K562 (cell line): ENCODE results near the gene HEPACAM2. TPM values are rescaled to one million over a fixed set of nuclear protein-coding genes. Genes with fewer than 3 reads are reported as not detected.

Source experiments
- ATAC-seq: fragments of 200-7000 bp; cut with Tn5 transposase; 3 replicates; pipeline ENCODE4 v1.9.1; 2020; ENCODE audit warnings: moderate library complexity
- BruUV-seq: library from RNA; stranded (reverse); fragments of 400-500 nt; replicated peaks from 2 replicates; lab custom pipeline; 2021; lab: Mats Ljungman, UMichigan
- CTCF ChIA-PET: fragments of 300-600 bp; formaldehyde crosslinking; extraction: SDS; loops from one replicate; lab custom pipeline; 2021; ENCODE audit warnings: low intra/inter-chr PET ratio; lab: Yijun Ruan, JAX
- POLR2A ChIA-PET: fragments of 300-600, 350-650 bp; sonication (Branson Sonifier 250); formaldehyde crosslinking; extraction: SDS; loops from one replicate; lab custom pipeline; 2021; ENCODE audit warnings: antibody characterized with exemption, inconsistent platforms; lab: Yijun Ruan, JAX
- DNase-seq, 4 experiments: peaks; one replicate each; pipeline versions ENCODE4 v3.0.0 to v3.0.0-alpha.2; 2011 to 2018; ENCODE audit warnings: low spot score in 3 of 4, mixed read lengths in 3 of 4; ENCODE audit errors: extremely low read depth in 1 of 4
- FAIRE-seq: peaks from 2 replicates; lab custom pipeline; 2011; peaks lifted over from hg19 to GRCh38; lab: Jason Lieb, UNC
- H2AFZ ChIP-seq: 2 replicates; pipeline ENCODE4 v1.6.0; 2011; ENCODE audit warnings: low read depth, low read length, control low read depth, inconsistent platforms
- H3K27ac ChIP-seq: fragments of 200-600 bp; 3 replicates; pipeline ENCODE4 v1.8.0; 2011; ENCODE audit warnings: low read depth, mild to moderate bottlenecking, control low read depth, inconsistent platforms, low read length, moderate library complexity, mixed read lengths; ENCODE audit errors: extremely low read depth
- H3K27me3 ChIP-seq, 2 experiments: fragments of 300-600 bp in 1 of 2; 2 replicates in 1 of 2; 3 replicates in 1 of 2; pipeline versions ENCODE4 v1.6.0 to v1.8.0; 2011; ENCODE audit warnings: inconsistent platforms in 2 of 2, low read length in 2 of 2, mild to moderate bottlenecking in 1 of 2, mixed read lengths in 1 of 2, moderate library complexity in 1 of 2; ENCODE audit not compliant: control insufficient read depth in 2 of 2, insufficient read depth in 2 of 2
- H3K36me3 ChIP-seq: fragments of 300-600 bp; 3 replicates; pipeline ENCODE4 v1.8.0; 2011; ENCODE audit warnings: mild to moderate bottlenecking, low read length, inconsistent platforms; ENCODE audit not compliant: control insufficient read depth, insufficient read depth
- H3K4me1 ChIP-seq, 2 experiments: fragments of 200-600 bp in 1 of 2; replicated peaks in 1 of 2; 2 replicates in 1 of 2; 3 replicates in 1 of 2; pipeline versions ENCODE4 v1.5.1 to v1.8.0; 2011; ENCODE audit warnings: inconsistent platforms in 2 of 2, low read length in 2 of 2, mild to moderate bottlenecking in 1 of 2, mixed read lengths in 1 of 2, moderate library complexity in 1 of 2; ENCODE audit not compliant: control insufficient read depth in 2 of 2, insufficient read depth in 2 of 2
- H3K4me2 ChIP-seq: 2 replicates; pipeline ENCODE4 v1.6.1; 2011; ENCODE audit warnings: low read length, control low read depth, inconsistent platforms, mixed read lengths; ENCODE audit not compliant: insufficient read depth
- H3K4me3 ChIP-seq: fragments of 200-600 bp; sonication (generic), shearing (Covaris generic); 2 replicates; pipeline ENCODE4 v1.5.1; 2016; ENCODE audit warnings: control low read depth, inconsistent platforms
- H3K79me2 ChIP-seq: fragments of 200-600 bp; 3 replicates; pipeline ENCODE4 v1.8.0; 2011; ENCODE audit warnings: low read length, inconsistent platforms; ENCODE audit not compliant: control insufficient read depth, insufficient read depth
- H3K9ac ChIP-seq, 2 experiments: 2 replicates each; pipeline versions ENCODE4 v1.6.0 to v1.6.1; 2011; ENCODE audit warnings: low read depth in 2 of 2, low read length in 2 of 2, control low read depth in 1 of 2, inconsistent platforms in 1 of 2, mild to moderate bottlenecking in 1 of 2, mixed read lengths in 1 of 2; ENCODE audit not compliant: insufficient read depth in 1 of 2
- H3K9me1 ChIP-seq: one replicate; pipeline ENCODE4 v1.6.0; 2011; ENCODE audit warnings: inconsistent platforms, mild to moderate bottlenecking, low read length, moderate library complexity; ENCODE audit not compliant: control insufficient read depth, insufficient read depth
- H3K9me3 ChIP-seq: replicated peaks from 2 replicates; pipeline ENCODE4 v1.5.1; 2011; ENCODE audit warnings: low read depth, low read length, inconsistent platforms; ENCODE audit not compliant: control insufficient read depth, insufficient read depth
- H4K20me1 ChIP-seq: replicated peaks from 2 replicates; pipeline ENCODE4 v1.6.1; 2011; ENCODE audit warnings: low read length, inconsistent platforms, mixed read lengths; ENCODE audit not compliant: control insufficient read depth, insufficient read depth
- CEBPZ ChIP-seq: fragments of 150-350 bp; IDR thresholded peaks from 2 replicates; pipeline ENCODE4 v1.6.1; 2014; ENCODE audit warnings: low read depth, mild to moderate bottlenecking, low read length, borderline replicate concordance
- HDAC8 ChIP-seq: fragments of 450-650 bp; IDR thresholded peaks from 2 replicates; pipeline ENCODE4 v1.6.1; 2016; ENCODE audit warnings: mild to moderate bottlenecking, missing genetic modification characterization, moderate library complexity, missing compliant biosample characterization
- HNRNPLL ChIP-seq: fragments of 200-400 bp; formaldehyde crosslinking; IDR thresholded peaks from 2 replicates; pipeline ENCODE4 v1.6.1; 2017; ENCODE audit warnings: low read length, low read depth, mild to moderate bottlenecking; ENCODE audit not compliant: poor library complexity, severe bottlenecking
- NR2C1 ChIP-seq, 2 experiments: fragments of 450-650 bp; IDR thresholded peaks; 2 replicates each; pipeline ENCODE4 v1.6.1; 2017; ENCODE audit warnings: mild to moderate bottlenecking in 2 of 2, antibody characterized with exemption in 1 of 2, inconsistent platforms in 1 of 2, missing compliant biosample characterization in 1 of 2, missing genetic modification characterization in 1 of 2
- RFX7 ChIP-seq: fragments of 250-450 bp; sonication (Bioruptor Pico); IDR thresholded peaks from 2 replicates; pipeline ENCODE4 v1.5.1; 2021; ENCODE audit warnings: mild to moderate bottlenecking
- TAF9B ChIP-seq: fragments of 450-650 bp; IDR thresholded peaks from 2 replicates; pipeline ENCODE4 v1.6.1; 2018; ENCODE audit warnings: mild to moderate bottlenecking; ENCODE audit not compliant: partially characterized antibody
- ZNF830 ChIP-seq: fragments of 250-450 bp; sonication (Bioruptor Pico); IDR thresholded peaks from 2 replicates; pipeline ENCODE4 v1.5.0; 2021; ENCODE audit warnings: mild to moderate bottlenecking
- WGBS: fragments of 100-300 bp; shearing (Covaris generic); methylation state at CpG from one replicate; pipeline ENCODE4 v1.1.6; 2016; ENCODE audit warnings: low coverage, mixed read lengths; ENCODE audit not compliant: insufficient coverage; ENCODE audit errors: missing lambda C conversion rate; 5-methylcytosine and 5-hydroxymethylcytosine counted together
- in situ Hi-C: fragments of 300-500 bp; cut with MboI; formaldehyde crosslinking; loops from 4 replicates; pipeline ENCODE4 v1.15.0; 2018; ENCODE audit warnings: inconsistent platforms, mixed read lengths
- intact Hi-C: fragments of 100-400 bp; cut with micrococcal nuclease; formaldehyde crosslinking; loops from 2 replicates; pipeline ENCODE4 v1.14.2; 2022
- polyA plus RNA-seq, 8 experiments: library from polyadenylated mRNA; depleted of rRNA in 4 of 8; stranded (reverse) in 5 of 8; unstranded in 3 of 8; fragments of >200 nt; fragmentation: Nextera tagmentation in 2 of 8; fragmentation: Illumina TruSeq in 1 of 8; extraction: Ambion mirVana in 2 of 8; extraction: Trizol in 1 of 8; gene quantifications; 2 replicates each; pipeline versions ENCODE4 v1.2.1 to v1.2.3, GENCODE V29; 2011 to 2014; ENCODE audit warnings: inconsistent platforms in 1 of 8, missing spikeins in 1 of 8
- total RNA-seq, 7 experiments: library from RNA; depleted of rRNA in 6 of 7; stranded (reverse); fragments of >200 nt in 6 of 7; fragmentation: Illumina TruSeq in 2 of 7; extraction: Trizol in 2 of 7; gene quantifications; 2 replicates each; pipeline versions ENCODE4 v1.2.1 to v1.2.3, GENCODE V29; 2011 to 2021; ENCODE audit warnings: low replicate concordance in 1 of 7

HEPACAM2 gene
- total and polyA plus RNA-seq, 9 of the 15 experiments (the other 6 are each of a cell fraction or from before 2014, with no cell fraction given): 2.0 to 6.5 (median 3.9) TPM

GRCh38 chr7:93212881-93213280 is 13.4 kb downstream of the HEPACAM2 start:
- no TSS peak for BruUV-seq

More at GRCh38 chr7:93212881-93213280, 13.4 kb downstream of the HEPACAM2 start:
- no peak for DNase-seq
- no peak for TF ChIP-seq TAF9B
- no peak for TF ChIP-seq HNRNPLL
- TF ChIP-seq RFX7 (CRISPR knock-in tag): no peak
- no peak for TF ChIP-seq CEBPZ
- no peak for TF ChIP-seq ZNF830 (CRISPR knock-in tag)
- TF ChIP-seq HDAC8 (tag): no peak
- no peak for TF ChIP-seq NR2C1 (IDR thresholded peaks at IDR 0.05)
- TF ChIP-seq NR2C1 (tag; IDR thresholded peaks at IDR 0.05): no peak
- Histone ChIP-seq H3K36me3 (no peaks in the 10 kb centered on the region), H3K9ac (no peak overlapping the region), H3K9me1 (no peaks in the 10 kb centered on the region), H3K27ac (no peak overlapping the region), H3K4me1 (peaks cover under 1 to 5% of the 10 kb centered on the region in 2 experiments; a peak in 3 of 5 replicates), H3K79me2 (peaks cover 20% of the 10 kb centered on the region; the same call in 1 of the 3 replicates), H3K4me3 (no peak overlapping the region), H3K4me2 (no peak overlapping the region), H3K9me3 (no peaks in the 10 kb centered on the region), H3K27me3 (no peaks in the 10 kb centered on the region), H2AFZ (no peak overlapping the region), H4K20me1 (no peaks in the 10 kb centered on the region)
- ATAC-seq: no peak
- 19% methylated on average over 1 of the region's 1 CpG for WGBS
- FAIRE-seq: no peak
- ChIA-PET CTCF (no interaction called here), POLR2A (no interaction called here)
- in situ Hi-C loops: no loop called here
- intact Hi-C loops: no loop called here
